VCaP (cell line): Measurements from ENCODE around the gene PRKAR1A.
A peak's percentile ranks its signal among the peaks of the same experiment; 100 is the strongest.

Experiments used
- H3K27ac ChIP-seq: fragments of 450-650 bp; 2 replicates; pipeline ENCODE4 v1.5.1; 2017
- TF ChIP-seq, protein P1 (sequence below): fragments of 450-650 bp; conservative IDR thresholded peaks from 2 replicates; pipeline ENCODE4 v1.5.1; 2017; ENCODE audit warnings: mild to moderate bottlenecking, moderate library complexity

The PRKAR1A gene

DNA sequence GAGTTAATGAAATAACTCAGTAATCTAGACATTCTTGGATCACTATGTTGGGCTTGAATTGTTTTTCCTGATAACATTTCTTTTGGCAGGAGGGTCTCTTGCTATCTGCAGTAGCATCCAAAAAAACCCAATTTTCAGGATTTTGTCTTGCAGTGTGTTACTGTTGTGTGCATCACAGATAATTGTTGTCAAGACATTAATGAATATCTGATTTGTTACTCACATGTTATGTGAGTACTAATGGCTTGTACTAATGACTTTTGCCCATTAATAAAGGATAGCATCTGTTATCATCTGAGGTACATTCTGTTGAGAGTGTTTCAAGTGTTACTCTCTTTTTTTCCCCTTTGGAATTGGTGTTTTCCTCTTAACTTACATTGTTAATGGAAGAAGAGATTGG, 10.0 kb downstream of the PRKAR1A start:
- no peak overlapping the region for H3K27ac ChIP-seq
- TF ChIP-seq, protein P1, sequence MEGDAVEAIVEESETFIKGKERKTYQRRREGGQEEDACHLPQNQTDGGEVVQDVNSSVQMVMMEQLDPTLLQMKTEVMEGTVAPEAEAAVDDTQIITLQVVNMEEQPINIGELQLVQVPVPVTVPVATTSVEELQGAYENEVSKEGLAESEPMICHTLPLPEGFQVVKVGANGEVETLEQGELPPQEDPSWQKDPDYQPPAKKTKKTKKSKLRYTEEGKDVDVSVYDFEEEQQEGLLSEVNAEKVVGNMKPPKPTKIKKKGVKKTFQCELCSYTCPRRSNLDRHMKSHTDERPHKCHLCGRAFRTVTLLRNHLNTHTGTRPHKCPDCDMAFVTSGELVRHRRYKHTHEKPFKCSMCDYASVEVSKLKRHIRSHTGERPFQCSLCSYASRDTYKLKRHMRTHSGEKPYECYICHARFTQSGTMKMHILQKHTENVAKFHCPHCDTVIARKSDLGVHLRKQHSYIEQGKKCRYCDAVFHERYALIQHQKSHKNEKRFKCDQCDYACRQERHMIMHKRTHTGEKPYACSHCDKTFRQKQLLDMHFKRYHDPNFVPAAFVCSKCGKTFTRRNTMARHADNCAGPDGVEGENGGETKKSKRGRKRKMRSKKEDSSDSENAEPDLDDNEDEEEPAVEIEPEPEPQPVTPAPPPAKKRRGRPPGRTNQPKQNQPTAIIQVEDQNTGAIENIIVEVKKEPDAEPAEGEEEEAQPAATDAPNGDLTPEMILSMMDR: no peak

DNA sequence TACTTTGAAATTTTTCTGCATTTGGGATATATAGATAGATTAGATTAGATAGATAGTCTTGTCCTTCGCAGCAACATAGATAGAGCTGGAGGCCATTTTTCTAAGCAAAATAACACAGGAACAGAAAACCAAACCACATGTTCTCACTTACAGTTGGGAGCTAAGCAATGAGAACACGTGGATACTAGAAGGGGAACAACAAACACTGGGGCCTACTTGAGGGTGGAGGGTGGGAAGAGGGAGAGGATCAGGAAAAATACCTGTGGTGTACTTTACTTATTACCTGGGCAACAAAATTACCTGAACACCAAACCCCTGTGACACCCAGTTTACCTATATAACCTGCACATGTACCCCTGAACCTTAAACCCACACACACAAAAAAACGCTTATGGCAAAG, 14.3 kb downstream of the PRKAR1A start:
- TF ChIP-seq, protein P1: no peak
- H3K27ac ChIP-seq: peak overlapping the region; percentile 40; the same call in 1 of the 2 replicates

DNA sequence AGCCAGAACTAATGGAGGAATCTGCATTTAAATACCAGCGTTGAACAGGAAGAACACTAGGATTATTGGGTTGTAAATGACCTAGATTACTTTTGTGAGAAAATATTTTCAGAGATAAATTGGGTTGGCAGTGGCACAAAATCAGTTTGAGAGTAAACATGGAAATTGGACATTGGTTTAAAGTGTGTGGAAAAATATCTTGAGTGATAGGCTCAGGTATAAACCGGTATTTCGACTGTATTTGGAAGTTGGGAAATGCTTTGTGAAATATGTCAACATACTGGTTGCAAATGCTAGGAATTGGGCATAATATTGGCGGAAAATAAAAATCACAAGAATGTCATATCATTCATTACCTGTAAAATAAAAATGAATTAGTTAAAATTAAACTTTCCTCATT, 15.1 kb downstream of the PRKAR1A start:
- H3K27ac ChIP-seq: peak overlapping the region; percentile 40; the same call in 1 of the 2 replicates
- TF ChIP-seq, protein P1: no peak

DNA sequence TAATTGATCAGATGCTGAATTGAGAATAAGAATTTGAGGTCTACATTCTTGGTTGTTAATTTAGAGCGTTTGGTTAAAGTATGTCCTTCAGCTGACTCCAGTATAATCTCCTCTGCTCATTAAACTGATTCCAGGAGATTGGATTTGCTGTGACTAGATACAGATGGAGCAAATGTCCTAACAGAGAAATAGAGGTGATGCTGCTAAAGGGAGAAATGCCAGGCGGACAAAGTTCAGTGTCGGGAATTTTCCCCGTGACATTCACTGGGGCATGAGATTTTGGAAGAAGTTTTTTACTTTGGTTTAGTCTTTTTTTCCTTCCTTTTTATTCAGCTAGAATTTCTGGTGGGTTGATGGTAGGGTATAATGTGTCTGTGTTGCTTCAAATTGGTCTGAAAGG, 19.0 kb downstream of the PRKAR1A start:
- H3K27ac ChIP-seq: no peak overlapping the region
- TF ChIP-seq, protein P1: no peak

DNA sequence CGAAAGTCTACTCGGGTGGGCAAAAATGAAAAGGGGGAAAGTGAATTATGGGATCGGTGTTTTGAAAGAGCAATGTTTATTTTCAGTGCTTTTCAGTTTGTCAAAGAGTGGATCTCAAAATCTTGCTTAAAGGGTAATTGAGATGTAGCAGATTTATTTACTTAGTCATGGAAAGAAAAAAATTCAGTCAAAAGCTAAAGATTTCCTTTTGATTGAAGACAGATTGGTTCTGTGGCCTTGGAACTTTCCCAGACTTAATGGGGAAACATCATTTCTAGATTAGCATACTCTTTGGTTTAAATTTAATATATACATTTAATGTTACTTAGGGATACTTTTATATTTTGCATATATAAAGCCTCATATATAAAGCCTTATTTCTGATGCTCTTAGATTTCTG, 20.6 kb downstream of the PRKAR1A start:
- H3K27ac ChIP-seq: no peak overlapping the region
- TF ChIP-seq, protein P1: no peak

DNA sequence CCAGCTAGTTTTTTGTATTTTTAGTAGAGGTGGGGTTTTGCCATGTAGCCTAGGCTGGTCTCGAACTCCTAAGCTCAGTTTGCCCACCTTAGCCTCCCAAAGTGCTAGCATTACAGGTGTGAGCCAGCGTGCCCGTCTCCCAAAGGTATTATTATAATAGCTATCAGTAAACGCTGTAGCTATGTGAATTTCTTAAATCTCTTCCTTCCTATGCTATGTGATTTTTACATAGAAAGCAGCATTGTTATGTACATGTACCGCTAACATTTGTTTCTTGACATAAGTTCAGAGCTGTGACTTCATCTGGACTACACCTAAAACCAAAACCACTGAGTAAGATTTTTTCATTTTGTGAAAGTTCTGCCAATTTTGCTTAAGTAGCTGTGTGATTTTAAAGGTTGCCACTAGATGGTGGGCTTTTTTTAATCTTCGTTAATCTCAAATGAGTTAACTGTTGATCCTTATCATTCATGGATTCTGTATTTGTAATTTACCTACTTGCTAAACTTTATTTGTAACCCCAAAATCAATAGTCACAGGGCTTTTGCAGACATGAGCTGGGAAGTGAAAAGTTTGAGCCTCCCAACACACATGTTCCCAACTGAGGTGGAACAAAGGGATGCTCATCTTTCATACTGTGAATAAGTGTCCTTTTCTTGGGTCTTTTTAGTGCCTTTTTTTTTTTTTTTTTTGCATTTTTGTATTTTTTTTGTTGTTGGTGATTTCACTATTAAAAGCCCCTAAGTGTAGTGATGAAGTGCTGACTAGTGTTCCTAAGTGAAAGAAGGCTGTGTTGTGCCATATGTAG, 21.9 kb downstream of the PRKAR1A start:
- no peak overlapping the region for H3K27ac ChIP-seq
- TF ChIP-seq, protein P1: peak; percentile 60

DNA sequence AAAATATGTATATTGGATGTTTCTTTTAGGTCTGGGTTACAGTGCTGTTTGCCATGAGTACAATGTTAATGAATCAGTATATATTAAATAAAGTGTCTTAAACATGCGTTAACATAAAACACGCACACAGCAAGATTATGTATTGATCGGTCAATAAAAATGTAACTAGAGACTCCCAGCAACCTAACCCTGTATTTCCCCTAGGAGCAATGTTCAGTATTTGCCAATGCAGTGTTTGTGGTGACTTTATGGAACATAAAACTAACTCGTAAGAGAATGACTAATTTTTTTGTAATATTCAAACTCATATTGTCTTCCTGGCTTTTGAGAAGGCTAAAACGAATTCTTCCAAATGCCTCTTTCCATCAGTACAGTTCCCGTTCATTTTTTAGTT, 22.5 kb downstream of the PRKAR1A start:
- TF ChIP-seq, protein P1: no peak
- H3K27ac ChIP-seq: no peak overlapping the region
